Mammary epithelial cell (primary cell): Measurements from ENCODE around the gene HYAL2.
A peak's percentile ranks its signal among the peaks of the same experiment; 100 is the strongest.

ENCODE experiments used
- CTCF ChIP-seq, 2 donors: IDR thresholded peaks in 1 of 2; conservative IDR thresholded peaks in 1 of 2; 2 replicates each; pipeline ENCODE4 v1.5.1; 2011 to 2012; ENCODE audit warnings: inconsistent platforms in 2 of 2, low read length in 2 of 2, mild to moderate bottlenecking in 2 of 2, control low read depth in 1 of 2, low read depth in 1 of 2; ENCODE audit not compliant: insufficient read depth in 1 of 2; ENCODE audit errors: extremely low read depth in 1 of 2
- EZH2 ChIP-seq: IDR thresholded peaks from 2 replicates; pipeline ENCODE4 v1.6.1; 2012; ENCODE audit warnings: low read length, inconsistent platforms, borderline replicate concordance

- TF ChIP-seq CTCF (conservative IDR thresholded peaks at IDR 0.05 in 1 of 2, IDR thresholded peaks at IDR 0.05 in 1 of 2; ENCODE audit: extremely low read depth in 1 of 2, insufficient read depth in 1 of 2, low read depth in 1 of 2, low read length in 2 of 2) = peak in 1 of 2 donors; percentile 14
- no peak for TF ChIP-seq EZH2
Observed at GRCh38 chr3:50336452-50337174, 14.1 kb upstream of the HYAL2 start.
